Gastroesophageal sphincter (tissue), 4 donors: ENCODE measurements around the gene ANO5. TPM values are rescaled to one million over a fixed set of nuclear protein-coding genes. Genes with fewer than 3 reads are reported as not detected.

Source experiments
- ATAC-seq: fragments of 150-250 bp; one replicate; pipeline ENCODE4 v1.9.1; 2016; ENCODE audit warnings: mild to moderate bottlenecking, moderate library complexity
- H3K27ac ChIP-seq, 4 donors: fragments of 200-600 bp; sonication (generic) in 3 of 4; 1 replicate in 3 of 4; 2 replicates in 1 of 4; pipeline ENCODE4 v1.5.1; 2016 to 2019
- H3K27me3 ChIP-seq: fragments of 200-600 bp; sonication (generic); one replicate; pipeline ENCODE4 v1.5.1; 2019
- H3K36me3 ChIP-seq, 2 donors: fragments of 200-600 bp; sonication (generic); one replicate each; pipeline ENCODE4 v1.5.1; 2019; ENCODE audit warnings: control low read depth in 1 of 2
- H3K4me1 ChIP-seq, 3 donors: fragments of 200-600 bp; sonication (generic); 1 replicate in 2 of 3; 2 replicates in 1 of 3; pipeline ENCODE4 v1.5.1; 2016 to 2019; ENCODE audit warnings: control low read depth in 2 of 3
- H3K4me3 ChIP-seq, 2 donors: fragments of 200-600 bp; sonication (generic); one replicate each; pipeline ENCODE4 v1.5.1; 2019; ENCODE audit warnings: mild to moderate bottlenecking in 1 of 2, moderate library complexity in 1 of 2
- H3K9me3 ChIP-seq, 3 donors: fragments of 200-600 bp; sonication (generic); one replicate each; pipeline ENCODE4 v1.5.1; 2017 to 2019; ENCODE audit warnings: control low read depth in 2 of 3
- EP300 ChIP-seq: sonication (generic); formaldehyde crosslinking; IDR thresholded peaks from one replicate; pipeline ENCODE4 v1.6.1; 2017; ENCODE audit warnings: antibody characterized with exemption, mild to moderate bottlenecking
- POLR2A ChIP-seq, 2 donors: fragments of 450-650 bp; IDR thresholded peaks; one replicate each; pipeline ENCODE4 v1.6.1; 2017; ENCODE audit warnings: antibody characterized with exemption in 2 of 2, mild to moderate bottlenecking in 2 of 2, moderate library complexity in 1 of 2
- POLR2AphosphoS5 ChIP-seq: sonication (generic); formaldehyde crosslinking; IDR thresholded peaks from one replicate; pipeline ENCODE4 v1.6.1; 2017; ENCODE audit warnings: antibody characterized with exemption
- WGBS, 2 donors: methylation state at CpG; one replicate each; pipeline ENCODE4 v1.1.5; 2018; ENCODE audit warnings: low coverage in 1 of 2; 5-methylcytosine and 5-hydroxymethylcytosine counted together
- total RNA-seq, 4 donors: library from RNA; depleted of rRNA; stranded (reverse); fragments of >200 nt; gene quantifications; one replicate each; pipeline ENCODE4 v1.1.0, GENCODE V29; 2016
- TF ChIP-seq, protein P1 (sequence below), 4 experiments: fragments of 200-600 bp in 2 of 4; fragments of 450-650 bp in 2 of 4; sonication (generic) in 1 of 4; IDR thresholded peaks; one replicate each; pipeline ENCODE4 v1.5.1; 2017 to 2019; ENCODE audit warnings: antibody characterized with exemption in 4 of 4, mild to moderate bottlenecking in 2 of 4, moderate library complexity in 2 of 4

The ANO5 gene
- total RNA-seq: 10 to 100 TPM; 21.5 to 33.2 (median 27.5) TPM

DNA sequence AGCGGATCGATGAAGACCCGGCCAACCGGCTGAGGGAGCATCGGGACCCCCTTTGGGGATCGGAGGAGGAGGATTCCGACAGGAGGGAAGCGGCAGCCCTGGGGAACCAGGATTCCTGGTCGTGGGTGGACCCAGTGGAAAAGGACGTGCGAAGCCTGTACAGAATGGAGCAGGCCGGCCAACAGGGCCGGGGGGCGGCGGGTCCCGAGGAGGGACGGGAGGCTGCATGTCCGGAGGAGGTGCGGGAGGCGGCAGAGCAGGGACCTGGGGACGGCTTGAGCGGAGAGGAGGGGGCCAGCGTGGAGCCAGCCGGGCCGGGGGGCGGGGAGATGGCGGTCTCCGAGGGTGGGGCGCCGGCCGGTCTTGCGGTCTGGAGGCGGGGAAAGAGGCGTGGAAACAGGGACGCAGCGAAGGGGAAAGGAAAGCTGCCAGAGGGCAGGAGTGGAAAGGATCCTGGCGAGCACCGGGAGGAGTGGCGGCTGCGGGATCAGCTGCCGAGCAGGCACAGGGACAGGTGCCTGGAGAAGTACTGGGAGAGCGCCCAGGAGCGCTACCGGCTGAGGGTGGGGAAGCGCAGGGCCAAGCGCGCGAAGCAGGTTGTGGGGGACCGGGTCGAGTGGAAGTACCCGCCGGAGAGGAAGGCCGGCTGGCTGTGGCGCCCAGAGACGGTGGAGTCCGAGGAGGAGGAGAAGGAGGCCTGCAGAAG, at the start of gene ANO5:
Gene ANO5, plus strand, starts transcription at position 444 of the 706 bp plus-strand sequence. CDS start 408 bp downstream, outside the sequence.
- TF ChIP-seq EP300 (no peak), POLR2AphosphoS5 (peak; percentile 25), POLR2A (IDR thresholded peaks at IDR 0.05) (no peak)
- TF ChIP-seq, protein P1, sequence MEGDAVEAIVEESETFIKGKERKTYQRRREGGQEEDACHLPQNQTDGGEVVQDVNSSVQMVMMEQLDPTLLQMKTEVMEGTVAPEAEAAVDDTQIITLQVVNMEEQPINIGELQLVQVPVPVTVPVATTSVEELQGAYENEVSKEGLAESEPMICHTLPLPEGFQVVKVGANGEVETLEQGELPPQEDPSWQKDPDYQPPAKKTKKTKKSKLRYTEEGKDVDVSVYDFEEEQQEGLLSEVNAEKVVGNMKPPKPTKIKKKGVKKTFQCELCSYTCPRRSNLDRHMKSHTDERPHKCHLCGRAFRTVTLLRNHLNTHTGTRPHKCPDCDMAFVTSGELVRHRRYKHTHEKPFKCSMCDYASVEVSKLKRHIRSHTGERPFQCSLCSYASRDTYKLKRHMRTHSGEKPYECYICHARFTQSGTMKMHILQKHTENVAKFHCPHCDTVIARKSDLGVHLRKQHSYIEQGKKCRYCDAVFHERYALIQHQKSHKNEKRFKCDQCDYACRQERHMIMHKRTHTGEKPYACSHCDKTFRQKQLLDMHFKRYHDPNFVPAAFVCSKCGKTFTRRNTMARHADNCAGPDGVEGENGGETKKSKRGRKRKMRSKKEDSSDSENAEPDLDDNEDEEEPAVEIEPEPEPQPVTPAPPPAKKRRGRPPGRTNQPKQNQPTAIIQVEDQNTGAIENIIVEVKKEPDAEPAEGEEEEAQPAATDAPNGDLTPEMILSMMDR (IDR thresholded peaks at IDR 0.05): peak in 1 of 4 experiments; percentile 3
- peak within 1 kb of the TSS; percentile 51 to 87 (median 83) for H3K27ac ChIP-seq
- no peaks in the 10 kb centered on the region for H3K36me3 ChIP-seq
- ATAC-seq: peak; percentile 84
- peaks cover 0 to 39% (median 0%) of the 10 kb centered on the region in 3 donors for H3K4me1 ChIP-seq
- H3K9me3 ChIP-seq: no peaks in the 10 kb centered on the region
- H3K4me3 ChIP-seq: peak within 1 kb of the TSS; percentile 68 to 80
- 0 to 1% methylated on average over 28 to 41 of the region's 56 CpGs for WGBS, 2 donors
- H3K27me3 ChIP-seq: no peaks in the 10 kb centered on the region

DNA sequence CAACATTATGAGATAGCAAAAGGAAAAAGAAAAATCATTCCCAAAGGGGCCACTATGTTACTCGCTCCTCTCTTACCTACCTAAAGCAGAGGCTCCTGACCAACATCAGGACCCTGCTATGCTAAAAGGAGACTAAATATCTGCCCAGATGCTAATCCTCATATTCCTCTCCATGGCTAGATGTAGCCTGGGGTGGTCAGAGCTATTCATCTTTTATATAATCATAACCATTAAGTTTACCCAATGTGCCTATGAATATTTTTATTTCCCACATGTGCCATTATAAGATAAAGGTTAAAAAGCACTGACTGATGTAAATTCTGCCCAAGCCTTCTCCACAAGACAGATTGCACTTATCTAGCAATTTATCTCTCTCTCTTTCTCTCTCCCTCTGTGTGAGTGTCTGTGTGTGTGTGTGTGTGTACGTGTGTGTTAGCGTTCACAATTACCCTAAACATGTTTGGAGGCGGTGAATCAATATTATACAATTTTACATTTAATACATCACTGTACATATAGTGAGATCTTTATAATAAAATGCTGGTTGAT, 41.2 kb upstream of the ANO5 start:
- no peaks in the 10 kb centered on the region for H3K9me3 ChIP-seq
- no peaks in the 10 kb centered on the region for H3K36me3 ChIP-seq
- no peaks in the 10 kb centered on the region for H3K4me1 ChIP-seq
- TF ChIP-seq EP300 (no peak), POLR2AphosphoS5 (no peak), POLR2A (IDR thresholded peaks at IDR 0.05) (no peak)
- TF ChIP-seq, protein P1 (IDR thresholded peaks at IDR 0.05): no peak
- 82 to 86% methylated on average over 4 of the region's 4 CpGs for WGBS, 2 donors
- H3K4me3 ChIP-seq: no peak overlapping the region
- H3K27ac ChIP-seq: no peak overlapping the region
- H3K27me3 ChIP-seq: peaks cover 5% of the 10 kb centered on the region
- no peak for ATAC-seq

- H3K4me3 ChIP-seq: no peak overlapping the region
- no peak overlapping the region for H3K27ac ChIP-seq
- ATAC-seq: no peak
- WGBS, 2 donors: 69 to 80% methylated on average over 1 to 2 of the region's 2 CpGs
- TF ChIP-seq POLR2A (IDR thresholded peaks at IDR 0.05): no peak
- H3K27me3 ChIP-seq: peaks cover 14% of the 10 kb centered on the region
- no peaks in the 10 kb centered on the region for H3K4me1 ChIP-seq
- no peaks in the 10 kb centered on the region for H3K9me3 ChIP-seq
- H3K36me3 ChIP-seq: no peaks in the 10 kb centered on the region
Observed at GRCh38 chr11:22157531-22157930, 35.4 kb upstream of the ANO5 start.

GRCh38 chr11:22161489-22161888, 31.4 kb upstream of the ANO5 start:
- H3K27ac ChIP-seq: no peak overlapping the region
- no peak for ATAC-seq
- H3K4me1 ChIP-seq: no peaks in the 10 kb centered on the region
- peaks cover 14% of the 10 kb centered on the region for H3K27me3 ChIP-seq
- H3K36me3 ChIP-seq: no peaks in the 10 kb centered on the region
- 54 to 62% methylated on average over 1 of the region's 1 CpG for WGBS, 2 donors
- H3K4me3 ChIP-seq: no peak overlapping the region
- no peaks in the 10 kb centered on the region for H3K9me3 ChIP-seq
- no peak for TF ChIP-seq POLR2A (IDR thresholded peaks at IDR 0.05)
- TF ChIP-seq POLR2AphosphoS5: no peak
- no peak for TF ChIP-seq EP300
- TF ChIP-seq, protein P1 (IDR thresholded peaks at IDR 0.05): no peak

DNA sequence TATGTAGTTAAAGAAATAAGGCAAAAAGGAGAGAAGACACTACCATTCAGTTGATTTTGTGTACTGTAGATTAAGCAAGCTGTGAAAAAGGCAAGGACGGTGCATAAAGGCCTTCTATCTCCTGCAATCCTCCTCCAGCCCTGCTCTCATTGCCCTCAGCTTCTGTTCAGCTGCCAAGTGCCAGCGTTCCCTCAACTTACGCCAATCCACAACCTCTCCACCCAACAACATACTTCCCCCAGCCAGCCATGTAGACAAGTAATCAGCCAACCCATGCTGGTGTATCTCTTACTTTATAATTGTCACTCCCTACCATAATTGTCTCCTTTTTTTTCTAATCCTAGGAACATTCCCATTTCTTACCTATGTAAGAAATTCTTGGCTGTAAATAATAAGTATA, 30.1 kb upstream of the ANO5 start:
- peak; percentile 19 for ATAC-seq
- H3K27ac ChIP-seq: no peak overlapping the region
- TF ChIP-seq, protein P1 (IDR thresholded peaks at IDR 0.05): no peak
- TF ChIP-seq POLR2AphosphoS5 (no peak), POLR2A (IDR thresholded peaks at IDR 0.05) (no peak), EP300 (no peak)
- peaks cover 2% of the 10 kb centered on the region for H3K27me3 ChIP-seq
- no peaks in the 10 kb centered on the region for H3K36me3 ChIP-seq
- H3K4me1 ChIP-seq: no peaks in the 10 kb centered on the region
- no peaks in the 10 kb centered on the region for H3K9me3 ChIP-seq
- WGBS, 2 donors: 75 to 79% methylated on average over 3 of the region's 3 CpGs
- H3K4me3 ChIP-seq: no peak overlapping the region
